ENCODE measurements around the gene LIPK. TPM values are rescaled to one million over a fixed set of nuclear protein-coding genes. Genes with fewer than 3 reads are reported as not detected.
"Not testable (repeated sequence)": the region's sequence is repeated elsewhere in the genome, so short reads cannot be mapped to it uniquely, and the experiment has no call there.

The LIPK gene, protein sequence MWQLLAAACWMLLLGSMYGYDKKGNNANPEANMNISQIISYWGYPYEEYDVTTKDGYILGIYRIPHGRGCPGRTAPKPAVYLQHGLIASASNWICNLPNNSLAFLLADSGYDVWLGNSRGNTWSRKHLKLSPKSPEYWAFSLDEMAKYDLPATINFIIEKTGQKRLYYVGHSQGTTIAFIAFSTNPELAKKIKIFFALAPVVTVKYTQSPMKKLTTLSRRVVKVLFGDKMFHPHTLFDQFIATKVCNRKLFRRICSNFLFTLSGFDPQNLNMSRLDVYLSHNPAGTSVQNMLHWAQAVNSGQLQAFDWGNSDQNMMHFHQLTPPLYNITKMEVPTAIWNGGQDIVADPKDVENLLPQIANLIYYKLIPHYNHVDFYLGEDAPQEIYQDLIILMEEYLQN
- total RNA-seq (2014; rRNA removed; shearing (Covaris generic); ENCODE audit: low replicate concordance) = not detected in 2 replicates

DNA sequence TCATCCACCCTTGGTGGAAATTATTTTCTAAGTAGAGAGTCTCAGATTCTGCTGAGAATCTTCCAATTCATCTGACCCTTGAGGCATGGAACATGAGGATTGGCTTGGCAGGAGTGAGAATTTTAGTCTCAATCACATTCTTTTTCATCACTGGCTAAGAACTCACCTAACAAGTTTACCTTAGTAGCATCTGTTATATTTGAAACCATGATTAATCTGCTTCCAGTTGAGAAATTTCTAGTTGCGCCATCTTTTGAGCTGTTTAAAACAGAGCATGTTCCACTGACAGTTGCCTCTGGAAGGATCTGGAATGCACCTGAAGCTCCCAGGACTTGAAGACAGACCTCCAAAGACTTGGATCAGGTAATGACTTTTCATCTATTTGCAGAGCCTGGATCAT is at the start of gene LIPK:
LIPK (plus strand) TSS at position 292 of the 400 bp plus-strand sequence. CDS start 18,295 bp downstream, outside the sequence.
- DNase-seq (ENCODE audit: low read depth) = no peak
- in situ Hi-C loops (cut with HindIII; ENCODE audit: low pct_unique_long_range_greater_than_20kb, low sequenced_read_pairs) = no loop called here

DNA sequence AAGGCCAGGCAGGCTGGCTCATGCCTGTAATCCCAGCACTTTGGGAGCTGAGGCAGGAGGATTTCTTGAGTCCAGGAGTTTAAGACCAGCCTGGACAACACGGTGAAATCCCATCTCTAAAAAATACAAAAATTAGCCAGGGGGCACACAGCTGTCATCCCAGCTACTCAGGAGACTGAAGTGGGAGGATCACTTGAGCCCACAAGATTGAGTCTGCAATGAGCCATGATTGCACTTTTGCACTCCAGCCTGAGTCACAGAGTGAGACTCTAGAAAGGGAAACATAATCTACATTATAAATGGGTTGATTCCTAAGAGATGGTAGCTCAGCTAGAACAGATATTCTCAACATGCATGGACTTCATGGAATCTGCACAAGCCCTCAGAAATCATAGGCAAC is 48.1 kb upstream of the LIPK start:
- DNase-seq (ENCODE audit: low read depth) = no peak
- in situ Hi-C loops (cut with HindIII; ENCODE audit: low pct_unique_long_range_greater_than_20kb, low sequenced_read_pairs) = no loop called here

DNA sequence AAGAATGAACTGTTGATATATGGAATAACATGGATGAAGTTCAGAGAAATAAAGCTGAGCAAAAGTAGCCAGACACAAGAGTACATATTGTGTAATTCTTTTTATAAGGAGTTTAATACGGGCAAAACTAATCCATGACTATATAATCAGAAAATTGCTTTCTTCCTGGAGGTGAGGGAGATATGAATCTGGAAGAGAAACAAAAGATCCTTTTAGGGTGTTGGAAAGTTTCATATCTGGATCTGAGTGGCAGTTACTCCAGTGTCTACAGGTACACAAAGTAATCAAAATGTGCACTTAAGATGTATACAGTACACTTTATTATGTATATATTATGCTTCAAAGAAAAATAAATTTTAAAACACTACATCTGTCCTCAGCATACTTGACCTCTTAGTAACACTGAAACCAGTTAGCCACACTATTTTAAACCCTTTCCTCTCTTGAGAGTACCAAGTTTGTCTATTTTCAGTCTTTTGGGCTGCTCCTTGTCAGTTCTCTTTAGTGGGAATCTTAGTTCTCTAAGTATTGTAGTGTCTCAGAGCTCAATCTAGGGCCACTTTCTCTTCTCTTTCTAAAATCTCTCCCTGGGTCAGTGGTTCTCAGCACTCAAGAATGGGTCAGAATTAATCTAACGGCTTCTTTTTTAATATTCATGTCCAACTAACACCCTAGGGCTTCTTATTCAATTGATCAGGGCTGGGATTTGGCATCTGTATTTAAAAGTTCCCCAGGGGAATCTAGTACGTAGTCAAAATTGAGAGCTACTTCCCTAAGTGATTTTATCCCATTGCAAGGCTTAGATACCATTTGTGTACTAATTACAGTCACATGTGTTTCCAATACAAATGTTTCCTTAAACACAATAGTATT is 46.1 kb upstream of the LIPK start:
- in situ Hi-C loops (cut with HindIII; ENCODE audit: low pct_unique_long_range_greater_than_20kb, low sequenced_read_pairs) = no loop called here
- DNase-seq (ENCODE audit: low read depth) = no peak

DNA sequence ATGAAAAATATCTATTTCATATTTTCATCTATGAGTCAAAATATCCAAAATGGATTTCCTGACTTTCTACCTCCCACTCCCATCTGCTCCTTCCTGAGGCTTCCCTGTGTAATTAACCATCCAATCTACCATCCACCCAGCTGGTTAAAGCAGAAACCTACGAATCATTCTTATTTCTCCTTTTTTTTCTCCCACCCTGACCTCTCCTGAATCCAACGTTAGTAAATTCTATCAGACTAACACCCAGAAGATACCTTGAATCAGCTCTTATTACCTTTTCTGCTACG is 45.5 kb upstream of the LIPK start:
- DNase-seq (ENCODE audit: low read depth) = no peak
- in situ Hi-C loops (cut with HindIII; ENCODE audit: low pct_unique_long_range_greater_than_20kb, low sequenced_read_pairs) = no loop called here

DNA sequence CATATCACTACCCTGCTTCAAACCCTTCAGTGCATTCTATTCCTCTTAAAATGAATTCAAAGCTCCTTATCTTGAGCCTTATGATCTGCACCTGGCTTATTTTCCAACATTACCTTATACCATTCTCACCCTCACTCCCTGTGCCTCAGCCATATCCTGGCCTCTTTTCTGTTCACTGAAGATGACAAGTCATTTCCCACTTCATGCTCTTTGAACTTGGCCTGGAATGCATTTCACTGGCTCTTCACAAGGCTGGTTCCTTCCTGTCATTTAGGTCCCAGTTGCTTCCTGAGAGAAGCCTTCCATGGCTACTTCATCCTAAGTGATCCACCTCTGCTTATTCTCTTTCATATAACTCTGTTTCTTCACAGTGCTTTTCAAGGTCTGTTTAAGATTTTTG is 45.0 kb upstream of the LIPK start:
- DNase-seq (ENCODE audit: low read depth) = no peak
- in situ Hi-C loops (cut with HindIII; ENCODE audit: low pct_unique_long_range_greater_than_20kb, low sequenced_read_pairs) = no loop called here

DNA sequence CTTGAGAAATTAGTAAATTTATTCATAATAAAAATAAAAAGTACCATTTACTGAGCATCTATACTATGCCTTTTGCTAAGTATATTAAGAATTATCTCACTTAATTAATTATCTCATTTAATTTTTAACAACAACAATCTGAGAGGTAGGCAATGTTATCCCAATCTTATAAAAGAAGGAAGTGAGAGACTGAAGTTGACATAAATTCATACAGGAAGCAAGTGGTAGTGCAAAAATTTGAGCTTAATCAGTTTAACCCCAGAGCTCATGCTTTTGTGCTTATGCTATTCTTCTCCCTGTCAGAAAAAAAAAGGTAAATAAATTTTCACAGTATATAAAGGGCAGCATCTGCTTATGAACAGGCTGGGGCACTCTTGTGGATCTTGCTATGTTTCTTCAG is 44.5 kb upstream of the LIPK start:
- no peak for DNase-seq (ENCODE audit: low read depth)
- in situ Hi-C loops (cut with HindIII; ENCODE audit: low pct_unique_long_range_greater_than_20kb, low sequenced_read_pairs) = no loop called here

DNA sequence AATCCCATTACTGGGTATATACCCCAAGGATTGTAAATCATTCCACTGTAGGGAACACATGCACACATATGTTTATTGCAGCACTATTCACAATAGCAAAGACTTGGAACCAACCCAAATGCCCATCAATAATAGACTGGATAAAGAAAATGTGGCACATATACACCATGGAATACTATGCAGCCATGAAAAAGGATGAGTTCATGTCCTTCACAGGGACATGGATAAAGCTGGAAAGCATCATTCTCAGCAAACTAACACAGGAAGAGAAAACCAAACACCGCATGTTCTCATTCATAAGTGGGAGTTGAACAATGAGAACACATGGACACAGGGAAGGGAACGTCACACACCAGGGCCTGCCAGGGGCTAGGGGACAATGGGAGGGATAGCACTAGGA is 42.9 kb upstream of the LIPK start:
- in situ Hi-C loops (cut with HindIII; ENCODE audit: low pct_unique_long_range_greater_than_20kb, low sequenced_read_pairs); DNase-seq (ENCODE audit: low read depth): not testable (repeated sequence)

DNA sequence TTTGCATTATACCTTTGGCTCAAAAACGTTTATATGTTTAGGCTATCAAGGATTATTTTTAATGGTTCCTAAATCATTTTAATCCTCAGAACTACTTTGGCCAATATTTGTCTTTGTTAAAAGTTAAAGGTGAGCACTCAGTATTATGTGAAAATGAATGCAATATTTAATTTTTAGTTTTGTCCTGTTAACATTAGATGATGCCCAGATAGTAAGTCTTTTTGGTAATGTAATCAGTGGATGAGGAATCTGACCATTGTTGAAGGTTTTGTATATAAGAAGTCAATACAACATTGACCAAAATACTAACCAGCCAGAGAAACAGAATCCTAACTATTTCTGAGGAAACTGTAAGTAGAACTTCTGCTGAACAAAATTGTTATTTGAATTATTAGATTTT is 41.9 kb upstream of the LIPK start, which contains the start of gene LIPF:
LIPF (plus strand) TSS at position 301 of the 400 bp plus-strand sequence. CDS start 2,856 bp downstream, outside the sequence.
- in situ Hi-C loops (cut with HindIII; ENCODE audit: low pct_unique_long_range_greater_than_20kb, low sequenced_read_pairs) = no loop called here
- no peak for DNase-seq (ENCODE audit: low read depth)

DNA sequence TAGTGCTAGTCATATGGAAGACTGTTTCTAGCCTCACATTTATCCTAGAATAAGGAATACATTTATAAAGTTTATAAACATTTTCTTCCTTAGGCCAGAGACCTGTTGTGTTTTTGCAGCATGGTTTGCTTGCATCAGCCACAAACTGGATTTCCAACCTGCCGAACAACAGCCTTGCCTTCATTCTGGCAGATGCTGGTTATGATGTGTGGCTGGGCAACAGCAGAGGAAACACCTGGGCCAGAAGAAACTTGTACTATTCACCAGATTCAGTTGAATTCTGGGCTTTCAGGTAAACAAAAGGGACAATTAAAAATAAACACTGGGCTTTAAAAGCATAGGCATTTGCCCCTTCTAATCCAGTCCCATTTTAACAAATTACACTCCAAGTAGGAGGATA is 37.6 kb upstream of the LIPK start:
- in situ Hi-C loops (cut with HindIII; ENCODE audit: low pct_unique_long_range_greater_than_20kb, low sequenced_read_pairs) = no loop called here
- DNase-seq (ENCODE audit: low read depth) = no peak

DNA sequence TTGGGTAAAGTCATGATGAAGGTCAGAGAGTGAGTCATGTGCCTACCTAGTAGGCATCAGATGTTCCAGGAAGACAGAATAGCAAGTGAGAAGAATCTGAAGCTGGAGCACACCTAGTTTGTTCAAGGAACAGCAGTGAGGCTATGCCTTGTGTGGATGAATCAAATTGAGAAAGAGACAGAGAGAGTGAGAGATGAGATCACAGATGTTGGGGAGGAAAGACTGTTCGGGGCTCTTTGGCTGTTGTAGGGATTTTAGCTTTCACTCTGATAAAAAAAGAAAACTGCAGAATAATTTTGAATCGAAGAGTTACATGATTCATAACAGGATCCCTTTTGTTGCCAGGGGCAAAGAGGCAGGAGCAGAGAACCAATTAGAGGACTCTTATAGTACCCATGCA is 35.6 kb upstream of the LIPK start:
- no peak for DNase-seq (ENCODE audit: low read depth)
- in situ Hi-C loops (cut with HindIII; ENCODE audit: low pct_unique_long_range_greater_than_20kb, low sequenced_read_pairs) = no loop called here

DNA sequence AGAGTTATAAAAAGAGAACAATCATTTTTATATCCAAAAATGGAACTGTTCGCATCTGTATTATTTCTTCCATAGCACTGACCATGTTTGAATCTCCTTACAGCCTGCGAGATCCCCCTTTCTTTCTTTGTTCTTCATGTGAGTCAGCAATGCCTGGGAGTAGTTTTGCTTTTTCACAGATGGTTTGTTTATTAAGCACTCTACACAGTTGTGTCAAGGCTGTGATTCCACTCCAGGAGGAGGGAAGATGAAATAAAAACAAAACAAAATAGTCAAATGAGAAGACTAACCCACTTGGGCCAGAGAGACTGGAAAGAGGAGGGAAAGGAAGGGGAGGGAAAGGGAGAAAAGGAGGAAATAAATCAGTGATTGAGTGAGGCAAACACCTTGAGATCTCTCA is 34.0 kb upstream of the LIPK start:
- in situ Hi-C loops (cut with HindIII; ENCODE audit: low pct_unique_long_range_greater_than_20kb, low sequenced_read_pairs) = no loop called here
- peak; percentile 84 for DNase-seq (ENCODE audit: low read depth)

DNA sequence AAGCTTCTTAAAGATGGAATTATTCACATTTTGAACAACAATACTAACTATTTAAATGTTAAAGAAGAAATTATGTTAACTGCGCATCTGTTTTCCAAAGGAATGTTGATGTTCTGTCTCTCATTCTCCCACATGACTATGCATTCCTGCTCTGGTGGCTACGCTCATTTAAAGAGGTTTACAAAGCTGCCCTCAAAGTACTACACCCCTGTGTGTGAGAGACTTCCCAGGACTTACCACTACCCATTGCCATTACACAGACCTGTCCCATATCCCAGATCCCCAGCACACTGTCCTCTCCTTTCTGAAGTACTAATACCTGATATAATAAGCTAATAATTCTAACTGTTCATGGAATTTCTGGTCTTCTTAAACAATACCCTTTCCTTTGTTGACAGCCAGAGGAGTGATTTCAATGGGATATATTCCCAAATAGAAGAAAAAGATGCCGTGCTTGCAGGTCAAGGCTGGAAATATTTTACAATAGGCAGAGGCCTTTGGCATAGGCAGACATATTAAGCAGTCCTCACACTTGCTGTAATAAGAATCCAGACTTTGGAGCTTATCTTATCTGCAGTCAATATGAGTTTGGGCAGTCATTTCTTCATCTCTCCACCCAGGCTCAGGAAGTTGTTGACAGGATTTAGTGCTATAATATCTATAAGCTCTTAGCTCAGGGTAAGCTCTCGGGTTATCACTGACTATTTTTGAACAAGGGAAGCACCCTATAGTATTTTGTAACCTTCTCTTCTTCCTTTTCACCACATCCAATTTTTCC is 29.6 kb upstream of the LIPK start:
- no peak for DNase-seq (ENCODE audit: low read depth)
- in situ Hi-C loops (cut with HindIII; ENCODE audit: low pct_unique_long_range_greater_than_20kb, low sequenced_read_pairs) = no loop called here

DNA sequence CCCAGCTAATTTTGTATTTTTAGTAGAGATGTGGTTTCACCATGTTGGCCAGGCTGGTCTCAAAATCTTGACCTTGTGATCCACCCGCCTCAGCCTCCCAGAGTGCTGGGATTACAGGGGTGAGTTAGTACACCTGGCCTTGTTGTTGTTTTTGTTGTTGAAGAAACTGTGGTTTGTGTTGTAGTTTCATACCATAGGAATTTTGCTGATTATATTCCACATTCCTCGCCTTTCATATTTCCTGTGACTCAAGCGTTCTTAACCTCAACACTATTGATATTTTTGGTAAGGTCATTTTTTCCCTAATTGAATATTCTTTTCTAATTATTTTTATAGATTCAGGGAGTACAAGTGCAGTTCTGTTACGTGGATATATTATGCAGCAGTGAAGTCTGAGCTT is 25.1 kb upstream of the LIPK start:
- no peak for DNase-seq (ENCODE audit: low read depth)
- in situ Hi-C loops (cut with HindIII; ENCODE audit: low pct_unique_long_range_greater_than_20kb, low sequenced_read_pairs) = no loop called here

DNA sequence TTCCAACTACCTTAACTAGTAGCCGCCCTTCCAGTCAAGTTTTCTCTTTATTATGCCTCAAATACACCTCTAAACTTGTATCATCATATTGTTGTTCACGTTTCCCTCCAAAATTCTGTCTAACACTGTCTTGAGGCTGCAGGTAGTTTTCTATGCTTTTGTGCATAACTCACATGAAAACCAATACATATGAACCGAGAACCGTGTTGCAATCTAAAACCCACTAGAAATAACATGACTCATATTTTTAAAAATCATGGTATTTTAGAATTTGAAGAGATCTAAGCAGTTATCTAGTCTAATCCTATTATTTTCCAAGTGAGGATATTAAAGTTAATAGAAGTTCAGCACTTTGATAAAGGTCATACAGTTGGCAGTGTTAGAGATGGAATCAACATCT is 23.6 kb upstream of the LIPK start:
- in situ Hi-C loops (cut with HindIII; ENCODE audit: low pct_unique_long_range_greater_than_20kb, low sequenced_read_pairs) = no loop called here
- DNase-seq (ENCODE audit: low read depth) = no peak

DNA sequence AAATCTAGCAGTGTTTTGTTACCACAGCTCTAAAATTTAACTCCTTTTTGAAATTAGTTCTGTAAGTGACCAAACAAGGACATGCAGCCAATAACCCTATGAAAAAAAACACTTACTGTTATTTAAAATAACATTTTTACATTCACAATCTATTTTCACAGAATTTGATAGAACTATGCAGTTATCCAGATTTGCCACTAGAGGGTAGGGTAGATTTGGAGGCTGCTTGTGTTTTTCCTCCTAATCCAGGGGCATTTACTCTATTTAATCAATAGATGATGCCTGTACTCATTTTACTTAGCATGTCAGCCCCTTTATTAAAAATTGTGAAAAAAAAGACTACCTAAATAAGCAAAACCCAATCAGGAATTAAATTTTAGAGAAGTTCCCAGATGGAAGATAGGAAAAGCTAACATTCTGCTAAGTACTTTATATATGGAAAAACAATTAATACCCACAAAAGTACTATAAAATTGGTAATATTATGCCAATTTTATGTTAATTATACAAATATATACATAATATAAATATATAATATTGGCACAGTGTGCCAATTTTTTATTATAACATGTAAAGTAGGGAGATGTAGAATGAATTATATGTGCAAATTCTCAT is 18.1 kb upstream of the LIPK start:
- in situ Hi-C loops (cut with HindIII; ENCODE audit: low pct_unique_long_range_greater_than_20kb, low sequenced_read_pairs) = no loop called here
- DNase-seq (ENCODE audit: low read depth) = no peak

DNA sequence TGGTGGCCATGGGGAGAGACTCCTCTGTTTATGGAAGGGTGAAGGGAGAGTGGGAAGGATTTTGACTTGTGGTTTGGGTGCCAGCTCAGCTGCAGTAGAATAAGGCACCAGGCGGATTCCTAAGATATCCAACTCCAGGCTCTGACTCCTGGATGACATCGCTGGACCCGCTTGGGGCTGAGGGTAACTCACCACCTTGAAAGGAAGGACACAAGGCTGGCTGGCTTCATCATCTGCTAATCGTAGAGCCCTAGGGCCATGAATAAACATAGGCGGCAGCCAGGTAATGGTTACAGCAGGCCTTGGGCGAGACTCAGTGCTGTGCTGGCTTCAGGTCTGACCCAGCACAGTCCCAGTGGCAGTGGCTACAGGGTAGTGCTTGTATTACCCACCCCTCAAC is 16.7 kb upstream of the LIPK start:
- no peak for DNase-seq (ENCODE audit: low read depth)
- in situ Hi-C loops (cut with HindIII; ENCODE audit: low pct_unique_long_range_greater_than_20kb, low sequenced_read_pairs) = no loop called here

DNA sequence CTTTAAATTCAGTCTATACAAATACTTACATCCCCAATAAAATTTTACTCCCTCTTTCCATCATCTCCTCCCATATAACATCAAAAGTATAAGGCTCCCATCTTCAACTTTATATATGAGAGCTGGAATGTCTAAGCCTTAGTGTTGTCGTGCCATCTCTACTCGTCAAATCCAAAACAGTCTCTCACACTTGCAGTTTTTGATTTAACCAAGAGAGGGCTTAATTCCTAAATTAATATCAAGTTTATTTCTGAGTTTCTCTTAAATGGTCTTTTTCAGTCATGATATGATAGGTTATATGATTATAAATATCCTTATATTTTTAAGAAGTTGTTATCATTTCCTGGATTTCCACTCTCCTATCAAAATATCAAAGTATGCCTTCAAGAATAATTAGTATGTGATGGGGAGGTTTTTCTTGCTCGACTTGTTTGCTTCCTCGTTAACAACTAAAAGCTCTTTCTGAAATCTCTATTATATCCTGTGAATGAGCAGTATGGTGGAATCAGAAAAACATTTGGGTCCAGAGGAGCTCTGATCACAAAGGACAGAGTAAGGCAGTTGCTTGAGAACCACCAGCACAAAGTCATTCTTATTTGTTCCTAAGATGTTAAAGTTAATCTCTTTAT is 12.5 kb upstream of the LIPK start:
- in situ Hi-C loops (cut with HindIII; ENCODE audit: low pct_unique_long_range_greater_than_20kb, low sequenced_read_pairs) = no loop called here
- no peak for DNase-seq (ENCODE audit: low read depth)
